HG02678 (cell line): ENCODE measurements around the gene AMIGO2.

Experiments used
- ATAC-seq: cut with Tn5 transposase; IDR thresholded peaks from one replicate; pipeline ENCODE4 v1.9.1; 2021; ENCODE audit warnings: mild to moderate bottlenecking, moderate library complexity; ENCODE audit not compliant: unreplicated experiment

The AMIGO2 gene

GRCh38 chr12:47038270-47038748, 41.5 kb downstream of the AMIGO2 start:
- no peak for ATAC-seq

GRCh38 chr12:47035484-47035883, 44.3 kb downstream of the AMIGO2 start:
- ATAC-seq: no peak

GRCh38 chr12:47034661-47035060, 45.1 kb downstream of the AMIGO2 start:
- no peak for ATAC-seq

GRCh38 chr12:47033789-47034555, 45.8 kb downstream of the AMIGO2 start:
- ATAC-seq: no peak

GRCh38 chr12:47033081-47033480, 46.7 kb downstream of the AMIGO2 start:
- no peak for ATAC-seq

- no peak for ATAC-seq
Measured at GRCh38 chr12:47032644-47033043, 47.1 kb downstream of the AMIGO2 start.

- no peak for ATAC-seq
Measured at GRCh38 chr12:47029903-47030302, 49.9 kb downstream of the AMIGO2 start.

- no peak for ATAC-seq
Measured at GRCh38 chr12:47028981-47029708, 50.6 kb downstream of the AMIGO2 start.

- no peak for ATAC-seq
Measured at GRCh38 chr12:47028186-47028585, 51.6 kb downstream of the AMIGO2 start.
